T-helper 9 cell (primary cell): Measurements from ENCODE around the gene TBC1D17.

Source experiments
- DNase-seq: peaks from one replicate; pipeline ENCODE4 v3.0.0-alpha.2; 2020

Gene TBC1D17

DNA sequence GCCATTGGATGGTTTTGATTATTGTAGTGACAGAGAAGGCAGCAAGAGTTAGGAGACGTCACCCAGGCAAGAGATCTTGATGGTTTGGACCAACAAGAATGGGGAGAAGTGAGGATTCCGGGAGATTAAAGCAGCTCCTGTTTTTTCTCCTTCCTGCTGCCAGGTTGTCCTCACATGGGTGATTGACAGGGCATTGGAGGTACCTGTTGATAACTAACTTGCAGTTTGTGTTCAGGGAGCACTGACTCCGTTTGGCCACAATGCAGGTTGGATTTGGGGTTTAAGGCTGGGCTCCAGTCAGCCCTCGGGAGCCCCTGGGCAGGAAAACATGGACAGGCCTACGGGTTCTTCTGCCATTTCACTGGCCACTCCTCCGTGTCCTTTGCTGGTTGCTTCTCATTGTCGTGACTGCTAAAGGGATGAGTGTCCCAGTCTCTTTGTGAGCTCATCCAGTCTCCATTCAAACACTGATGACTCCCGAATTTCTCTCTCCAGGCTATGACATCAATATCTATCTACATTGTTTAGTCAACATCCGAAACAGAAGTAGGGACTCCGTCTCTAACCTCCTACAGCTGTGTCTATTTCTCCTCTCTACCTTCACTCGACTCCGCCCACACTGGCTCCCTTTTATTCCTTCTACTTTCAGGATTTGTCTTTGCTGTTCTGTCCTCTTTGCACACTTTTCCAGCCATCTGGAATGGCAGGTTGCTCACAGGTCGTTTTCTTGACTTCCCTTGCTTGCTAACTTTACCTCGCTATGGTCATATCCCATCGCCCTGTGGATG is 27.9 kb upstream of the TBC1D17 start:
- DNase-seq = no peak

DNA sequence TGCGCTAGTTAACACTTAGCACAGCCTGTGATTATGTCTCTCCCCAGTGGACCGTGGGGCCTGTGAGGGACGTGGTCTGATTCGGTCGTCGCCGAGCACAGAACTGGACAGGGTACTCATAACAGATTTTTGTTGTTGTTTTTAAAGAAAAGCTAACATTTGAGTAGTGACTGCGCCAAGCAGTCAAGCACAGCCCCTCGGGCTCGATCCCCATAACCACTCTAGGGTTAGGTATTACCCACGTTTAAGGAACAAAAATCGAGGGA is 27.3 kb upstream of the TBC1D17 start:
- DNase-seq = no peak

DNA sequence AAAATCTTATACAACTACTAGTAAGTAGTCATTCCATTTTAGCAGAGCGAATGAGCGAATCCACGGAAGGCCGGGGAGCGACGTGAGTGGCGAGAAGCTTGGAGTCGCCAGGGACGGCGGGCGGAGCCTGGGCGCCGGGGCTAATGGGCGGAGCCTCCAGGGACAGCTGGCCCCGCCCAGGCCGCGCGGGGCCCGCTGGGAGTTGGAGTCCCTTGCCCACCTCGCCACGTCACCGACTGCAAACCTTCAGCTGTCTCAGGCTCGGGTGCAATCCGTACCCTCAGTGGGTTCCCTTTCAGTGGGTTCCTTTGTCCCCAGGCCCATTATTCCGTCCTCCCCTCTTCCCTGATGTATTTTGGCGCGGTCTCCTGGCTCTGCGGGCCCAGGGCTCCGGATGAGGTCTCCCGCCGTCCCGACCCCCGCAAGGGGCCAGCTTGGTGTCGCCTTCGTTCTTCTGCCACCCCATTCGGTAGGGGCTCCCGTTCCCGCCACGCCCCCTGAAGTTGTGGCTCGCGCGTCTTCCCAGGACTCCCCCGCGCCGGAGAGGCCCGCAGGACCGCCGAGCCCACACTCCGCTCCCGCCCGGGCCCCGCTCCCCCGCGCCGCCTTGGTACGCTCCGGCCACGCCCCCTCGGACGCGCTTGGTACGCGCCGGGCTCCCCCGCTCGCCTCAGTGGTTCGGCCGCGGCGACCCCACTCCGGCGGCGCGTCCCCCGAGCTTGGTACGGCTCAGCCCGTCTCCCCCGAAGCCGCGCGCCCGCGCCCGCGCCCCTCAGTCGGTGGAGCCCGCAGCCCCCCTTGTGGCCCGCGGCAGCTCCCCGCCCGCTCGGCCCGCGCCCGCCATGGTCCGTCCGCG is 26.8 kb upstream of the TBC1D17 start, which contains the start of gene PTOV1:
TSS of gene PTOV1 (plus strand) at position 673 of the 856 bp plus-strand sequence.
- peak; percentile 87 for DNase-seq

DNA sequence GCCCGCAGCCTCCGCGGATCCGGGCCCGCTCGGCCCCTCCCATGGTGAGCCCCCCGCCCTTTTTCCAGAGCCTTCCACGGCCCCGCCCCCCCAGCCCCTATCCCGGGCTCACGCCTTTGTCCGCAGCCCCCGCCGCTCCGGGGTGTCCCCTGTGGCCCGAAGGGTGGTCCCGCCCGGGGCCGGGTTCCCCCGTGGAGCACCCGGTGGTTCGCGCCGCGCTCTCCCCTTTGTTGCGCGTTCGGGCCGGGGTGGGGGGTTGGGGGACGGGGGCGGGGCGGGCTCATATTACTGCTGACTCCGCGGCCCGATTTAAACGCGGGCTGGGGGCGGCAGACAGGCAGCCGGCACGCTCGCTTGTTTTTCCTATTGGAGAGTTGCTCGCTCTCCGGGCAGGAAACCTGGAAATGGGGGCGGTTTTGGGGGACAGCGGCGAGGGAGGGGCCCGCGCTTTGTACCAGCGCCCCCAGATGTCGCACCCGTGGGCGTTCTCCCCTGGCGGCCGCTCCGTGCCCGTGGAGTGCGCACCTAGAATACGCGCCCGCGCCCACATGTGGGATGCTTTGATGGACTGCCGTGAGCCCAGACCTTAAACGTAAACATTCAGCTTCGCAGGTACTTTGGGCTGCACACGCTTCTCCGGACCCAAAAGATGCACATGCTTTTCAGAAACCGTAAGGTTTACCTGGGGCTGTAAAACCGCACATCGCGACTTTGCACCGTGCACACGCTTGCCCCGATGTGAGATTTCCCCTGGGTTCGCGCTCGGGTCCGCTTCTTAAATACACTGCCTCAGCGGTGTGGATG is 25.8 kb upstream of the TBC1D17 start:
- DNase-seq = no peak

DNA sequence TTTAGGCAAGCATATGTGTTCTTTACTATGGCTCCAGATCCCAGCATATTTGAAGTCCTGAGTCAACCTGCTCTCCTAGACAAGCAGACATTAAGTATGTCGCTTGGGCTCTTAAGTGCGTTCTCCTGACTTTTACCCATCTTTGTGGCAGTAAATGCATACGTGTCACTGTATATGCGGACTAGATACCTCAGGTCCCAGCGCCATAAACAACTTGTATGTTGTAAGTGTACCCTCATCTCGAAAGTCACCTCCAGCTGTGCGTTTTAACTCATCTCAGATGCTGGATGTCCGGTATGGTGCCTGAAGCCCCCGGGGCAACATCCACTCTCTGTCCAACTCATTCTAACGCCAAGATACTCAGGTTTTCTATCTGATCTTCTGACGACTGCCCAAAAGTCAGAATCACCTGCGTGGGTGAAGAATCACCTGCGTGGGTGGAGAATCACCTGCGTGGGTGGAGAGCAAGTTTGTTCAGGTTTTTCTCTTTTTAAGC is 24.8 kb upstream of the TBC1D17 start:
- no peak for DNase-seq

DNA sequence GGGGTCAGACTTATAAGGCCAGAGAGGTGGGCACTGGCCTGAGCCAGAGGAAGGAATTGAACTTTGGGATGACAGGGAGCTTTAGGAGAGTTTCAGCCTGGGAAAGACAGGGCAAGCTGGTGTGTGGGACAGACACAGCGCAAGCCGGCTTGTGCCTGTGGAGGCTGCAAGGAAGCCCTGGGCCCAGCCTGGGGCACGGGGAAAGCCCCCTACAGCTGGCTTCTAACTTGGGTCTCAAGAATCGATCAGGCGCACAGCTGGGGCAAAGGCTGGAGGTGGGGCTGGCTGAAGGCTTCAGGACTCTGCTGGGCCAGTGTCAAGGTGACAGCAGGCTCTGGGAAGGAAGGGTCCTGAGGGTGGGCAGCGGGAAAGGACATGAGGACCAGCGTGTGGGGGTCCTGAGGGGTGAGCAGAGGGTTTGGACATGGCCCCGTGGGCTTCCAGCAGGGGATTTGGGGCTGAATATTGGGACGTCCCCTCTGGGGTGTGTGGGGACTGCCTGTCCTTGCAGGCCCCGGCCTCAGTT is 23.6 kb upstream of the TBC1D17 start:
- no peak for DNase-seq

DNA sequence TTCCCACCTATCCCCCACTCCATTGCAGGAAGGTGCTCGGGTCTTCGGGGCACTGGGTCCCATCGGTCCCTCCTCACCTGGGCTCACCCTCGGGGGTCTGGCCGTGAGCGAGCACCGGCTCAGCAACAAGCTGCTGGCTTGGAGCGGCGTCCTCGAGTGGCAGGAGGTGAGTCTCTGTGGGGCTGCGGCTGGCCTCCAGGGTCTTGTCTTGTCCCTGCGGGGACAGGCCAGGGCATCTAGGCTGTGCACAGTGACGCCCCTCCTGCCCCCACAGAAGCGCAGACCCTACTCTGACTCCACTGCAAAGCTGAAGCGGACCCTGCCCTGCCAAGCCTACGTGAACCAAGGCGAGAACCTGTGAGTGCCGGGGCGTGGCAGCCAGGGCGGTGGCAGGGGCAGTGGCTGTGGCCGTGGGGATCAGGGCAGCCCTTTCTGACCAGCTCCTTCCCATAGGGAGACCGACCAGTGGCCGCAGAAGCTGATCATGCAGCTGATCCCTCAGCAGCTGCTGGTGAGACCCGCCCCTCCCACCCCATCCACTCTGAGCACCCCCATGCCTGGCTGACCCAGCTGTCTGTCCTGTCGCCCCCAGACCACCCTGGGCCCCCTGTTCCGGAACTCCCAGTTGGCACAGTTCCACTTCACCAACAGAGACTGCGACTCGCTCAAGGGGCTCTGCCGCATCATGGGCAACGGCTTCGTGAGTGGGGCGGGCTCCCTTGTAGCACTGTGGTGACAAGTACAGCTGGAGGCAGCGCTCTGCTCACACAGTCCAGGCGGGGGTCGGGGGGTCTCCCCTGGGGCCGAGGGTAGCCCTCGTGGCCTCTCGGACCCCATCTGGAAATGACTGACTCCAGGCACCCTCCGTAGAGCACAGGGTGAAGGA is 22.9 kb upstream of the TBC1D17 start:
- DNase-seq = no peak

DNA sequence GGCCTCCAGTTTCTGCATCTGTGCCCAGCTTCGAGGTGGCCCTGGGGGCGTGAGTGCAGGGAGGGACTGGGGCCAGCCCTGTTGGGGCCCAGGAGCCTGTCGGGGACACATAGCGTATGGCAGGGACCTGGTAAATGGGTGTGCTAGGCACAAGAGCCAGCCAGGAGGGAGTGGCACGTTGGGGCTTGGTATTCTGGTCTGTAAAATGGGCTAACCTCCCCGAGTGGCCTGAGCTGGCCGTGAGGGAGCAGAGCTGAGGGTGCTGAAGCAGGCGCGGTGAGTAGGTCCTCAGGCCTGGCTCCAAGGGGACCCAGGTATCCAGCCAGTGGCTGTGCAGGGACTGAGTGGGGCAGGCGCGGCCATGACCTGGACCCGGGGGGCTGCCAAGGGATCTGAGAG is 22.2 kb upstream of the TBC1D17 start:
- no peak for DNase-seq

DNA sequence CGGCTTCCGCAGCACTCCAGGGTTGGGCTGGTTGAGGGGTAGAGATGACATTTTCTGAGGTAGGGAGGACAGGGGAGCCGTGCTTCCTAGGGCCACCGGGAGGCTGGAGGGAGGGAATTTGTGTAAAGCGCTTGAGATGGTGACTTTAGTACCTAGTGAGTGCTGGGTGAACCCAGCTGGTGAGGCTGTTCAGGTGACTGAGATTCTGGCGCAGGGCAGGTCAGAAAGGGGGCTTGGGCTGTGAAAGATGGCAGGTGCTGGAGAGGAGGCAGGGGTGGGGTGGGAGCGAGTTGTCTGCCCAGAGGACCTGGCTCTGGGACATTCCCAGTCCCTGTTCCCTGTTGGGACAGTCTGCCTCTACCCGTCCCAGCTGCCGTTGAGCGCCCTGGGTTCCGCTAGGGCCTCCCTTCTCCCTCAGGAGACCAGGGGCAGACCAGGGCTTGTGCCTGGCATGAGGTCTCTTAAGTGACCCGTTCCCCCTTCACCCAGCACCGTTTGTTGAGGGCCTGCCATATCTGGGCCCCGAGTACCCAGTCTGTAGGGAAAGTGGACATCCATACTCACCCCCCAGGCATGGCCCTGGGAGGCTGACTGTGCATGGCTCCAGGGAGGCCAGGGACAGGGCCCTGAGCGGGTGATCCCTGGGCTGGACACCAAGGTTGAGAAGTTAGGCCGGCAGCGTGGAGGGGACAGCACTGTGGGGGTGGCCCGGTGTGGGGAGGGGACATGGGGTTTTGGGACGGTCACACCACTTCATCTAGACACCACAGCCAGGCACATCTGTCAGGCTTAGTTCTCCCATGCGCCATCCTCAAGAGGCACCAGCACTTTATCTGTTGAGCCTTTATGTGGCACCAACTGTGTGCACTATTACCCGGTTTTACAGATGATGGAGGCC is 21.6 kb upstream of the TBC1D17 start:
- no peak for DNase-seq

DNA sequence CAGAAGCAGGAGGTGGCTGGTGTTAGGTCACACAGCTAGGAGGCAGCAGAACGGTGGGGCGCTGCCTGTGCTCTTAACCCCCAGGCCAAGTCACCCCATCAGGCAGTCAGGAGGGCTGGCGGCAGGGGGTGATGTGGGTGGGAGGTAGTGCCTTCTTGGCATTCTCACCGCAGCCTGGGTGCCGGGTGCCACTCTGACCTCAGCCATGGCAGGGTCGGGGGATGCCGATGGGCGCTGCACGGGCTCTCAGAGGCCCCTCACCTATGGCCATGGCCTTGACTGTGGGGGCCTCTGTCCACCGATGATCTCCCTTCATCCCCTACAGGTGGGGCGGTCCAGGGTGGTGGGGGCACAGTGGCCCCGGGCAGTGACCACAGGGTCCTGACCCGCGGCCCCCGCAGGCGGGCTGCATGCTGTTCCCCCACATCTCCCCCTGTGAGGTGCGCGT is 20.9 kb upstream of the TBC1D17 start:
- DNase-seq = no peak

DNA sequence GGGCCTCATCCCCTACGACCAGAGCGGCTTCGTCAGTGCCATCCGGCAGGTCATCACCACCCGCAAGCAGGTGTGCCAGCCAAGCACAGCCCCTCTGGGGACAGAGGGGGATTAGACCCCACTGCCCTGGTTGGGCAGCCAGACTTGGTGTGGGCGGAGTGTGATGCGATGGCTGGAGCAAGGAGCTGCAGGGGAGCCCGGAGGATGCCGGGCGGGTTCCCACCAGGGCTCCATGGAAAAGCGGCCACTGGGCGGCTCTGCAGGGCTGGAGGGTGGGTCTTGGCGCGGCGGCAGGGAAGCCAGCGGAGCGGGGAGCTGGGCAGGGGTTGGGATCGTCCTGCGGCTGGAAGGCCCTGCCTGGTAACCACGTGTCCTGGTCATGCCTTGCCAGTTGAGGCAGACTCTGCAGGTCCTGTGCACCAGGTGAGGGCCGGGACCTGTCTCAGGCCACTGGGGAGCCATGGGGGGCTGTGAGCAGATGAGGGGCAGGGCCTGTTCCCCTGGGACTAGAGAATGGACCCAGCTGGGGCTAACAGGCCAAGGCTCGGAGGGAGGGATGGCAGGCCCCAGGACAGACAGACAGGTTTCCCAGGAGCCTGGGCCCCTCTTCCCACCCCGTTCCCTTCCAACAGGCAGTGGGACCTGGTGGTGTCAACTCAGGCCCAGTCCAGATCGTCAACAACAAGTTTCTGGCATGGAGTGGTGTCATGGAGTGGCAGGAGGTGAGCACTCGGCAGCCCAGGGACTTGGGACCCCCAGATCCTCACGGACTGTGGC is 20.3 kb upstream of the TBC1D17 start:
- DNase-seq = no peak

DNA sequence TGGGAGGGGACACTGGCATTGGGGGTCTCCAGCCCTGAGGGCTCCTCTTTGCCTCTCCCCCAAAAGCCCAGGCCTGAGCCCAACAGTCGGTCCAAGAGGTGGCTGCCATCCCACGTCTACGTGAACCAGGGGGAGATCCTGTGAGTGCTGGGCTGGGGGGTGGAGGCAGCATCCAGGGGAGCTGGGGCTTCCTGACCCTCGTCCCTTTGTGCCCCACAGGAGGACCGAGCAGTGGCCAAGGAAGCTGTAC is 19.7 kb upstream of the TBC1D17 start:
- no peak for DNase-seq

DNA sequence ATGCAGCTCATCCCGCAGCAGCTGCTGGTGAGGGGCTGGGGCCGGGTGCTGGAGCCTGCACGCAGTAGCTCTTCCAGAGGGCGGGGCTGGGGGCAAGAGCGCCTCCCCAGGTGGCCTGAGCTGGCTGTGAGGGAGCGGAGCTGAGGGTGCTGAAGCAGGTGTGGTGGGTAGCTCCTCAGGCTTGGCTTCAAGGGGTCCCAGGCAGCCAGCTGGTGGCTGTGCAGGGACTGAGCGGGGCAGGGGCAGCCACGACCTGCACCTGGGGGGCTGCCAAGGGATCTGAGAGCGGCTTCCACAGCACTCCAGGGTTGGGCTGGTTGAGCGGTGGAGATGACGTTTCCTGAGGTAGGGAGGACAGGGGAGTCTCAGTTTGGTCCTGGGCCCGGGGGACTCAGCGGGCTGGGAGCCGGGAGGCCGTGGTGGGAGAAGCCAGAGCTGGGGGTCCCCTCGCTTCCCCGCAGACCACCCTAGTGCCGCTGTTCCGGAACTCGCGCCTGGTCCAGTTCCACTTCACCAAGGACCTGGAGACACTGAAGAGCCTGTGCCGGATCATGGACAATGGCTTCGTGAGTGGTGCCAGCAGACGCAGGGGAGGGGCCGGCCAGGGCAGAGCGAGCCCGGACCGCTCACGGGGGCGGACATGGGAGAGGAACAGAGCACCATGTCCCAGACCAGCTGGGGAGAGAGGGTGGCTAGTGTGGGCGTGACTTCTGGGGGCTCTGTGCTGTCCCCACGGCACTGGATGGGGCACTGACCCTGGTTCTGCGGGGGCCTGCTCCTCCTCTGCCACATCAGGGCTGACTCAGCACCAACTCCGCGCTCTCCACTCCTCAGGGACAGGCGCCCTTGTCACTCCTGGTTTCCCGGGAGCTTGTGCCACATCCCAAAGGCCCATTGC is 19.2 kb upstream of the TBC1D17 start:
- no peak for DNase-seq

DNA sequence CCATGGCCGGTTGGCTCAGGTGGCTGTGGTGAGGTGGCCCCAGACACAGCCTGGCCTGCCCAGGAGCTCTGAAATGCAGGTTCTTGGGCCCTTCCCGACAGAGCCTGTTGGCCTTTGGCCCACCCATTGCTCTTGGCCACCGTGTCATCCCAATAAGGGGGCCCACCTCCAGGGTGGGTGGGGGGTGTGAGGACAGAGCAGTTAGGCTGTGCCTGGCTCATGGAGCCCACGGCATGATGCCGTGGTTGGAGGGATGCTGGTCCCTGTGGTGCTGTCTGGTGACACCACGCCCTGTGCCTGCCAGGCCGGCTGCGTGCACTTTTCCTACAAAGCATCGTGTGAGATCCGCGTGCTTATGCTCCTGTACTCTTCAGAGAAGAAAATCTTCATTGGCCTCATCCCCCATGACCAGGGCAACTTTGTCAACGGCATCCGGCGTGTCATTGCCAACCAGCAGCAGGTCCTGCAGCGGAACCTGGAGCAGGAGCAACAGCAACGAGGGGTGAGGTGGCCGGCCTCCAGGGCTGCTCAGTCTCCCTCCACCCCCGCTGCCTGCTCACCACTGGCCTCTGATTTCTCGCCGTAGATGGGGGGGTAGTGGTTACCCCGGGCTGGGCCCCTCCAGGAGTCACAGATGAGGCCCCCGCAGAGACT is 17.7 kb upstream of the TBC1D17 start:
- no peak for DNase-seq

DNA sequence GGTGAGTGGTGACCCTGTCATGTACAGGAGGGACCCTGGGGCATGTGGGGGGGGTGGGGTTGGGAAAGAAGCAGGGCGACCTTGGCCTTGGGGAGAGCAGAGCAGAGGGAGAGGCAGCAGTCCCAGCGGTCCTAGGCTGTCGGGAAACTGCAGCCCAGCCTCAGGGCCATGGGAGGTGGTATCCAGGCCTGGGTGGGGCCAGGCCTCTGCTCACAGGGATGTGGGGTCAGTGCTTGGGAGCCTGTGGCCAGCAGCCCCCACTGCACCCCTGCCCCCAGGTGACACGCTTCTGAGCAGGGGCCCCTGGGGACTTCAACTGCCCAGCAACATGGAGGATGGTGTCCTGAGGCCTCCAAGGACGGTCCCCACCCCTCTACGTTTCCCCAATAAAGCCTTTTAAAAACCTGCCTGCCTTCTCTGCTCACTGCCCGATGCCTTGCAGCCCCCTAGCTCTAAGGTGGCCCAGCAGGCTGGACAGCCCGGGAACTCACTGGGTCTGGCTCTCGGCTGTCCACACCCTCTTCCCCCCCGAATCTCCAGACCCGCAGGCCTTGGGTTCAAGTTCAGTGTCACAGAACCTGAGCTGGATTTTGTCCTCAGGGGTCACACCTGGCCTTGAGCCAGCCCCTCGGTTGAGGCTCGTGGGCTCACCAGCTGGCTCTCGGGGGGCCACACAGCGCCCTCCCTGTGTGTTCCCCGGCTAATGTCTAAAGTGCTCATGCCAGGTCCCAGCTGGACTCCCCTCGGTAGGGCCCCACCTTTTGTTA is 17.0 kb upstream of the TBC1D17 start:
- DNase-seq = no peak

DNA sequence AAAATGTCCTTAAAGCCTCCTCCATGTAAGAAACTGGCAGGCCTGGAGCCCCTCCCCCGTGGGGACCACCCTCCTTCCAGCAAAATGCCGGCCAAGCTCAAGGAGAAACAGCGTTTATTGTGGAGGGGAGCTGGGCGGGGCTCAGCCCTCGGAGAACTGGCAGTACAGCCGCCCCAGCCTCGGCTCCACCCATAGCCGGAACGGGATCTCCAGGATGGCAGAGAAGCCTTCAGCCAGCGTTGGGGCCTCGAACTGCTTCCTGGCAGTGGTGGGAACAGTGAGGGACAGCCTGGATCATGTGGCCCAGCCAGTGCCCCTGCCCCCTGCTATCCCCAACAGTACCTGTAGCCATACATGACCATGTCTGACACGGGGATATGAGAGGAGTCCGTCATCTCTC is 16.4 kb upstream of the TBC1D17 start:
- no peak for DNase-seq

DNA sequence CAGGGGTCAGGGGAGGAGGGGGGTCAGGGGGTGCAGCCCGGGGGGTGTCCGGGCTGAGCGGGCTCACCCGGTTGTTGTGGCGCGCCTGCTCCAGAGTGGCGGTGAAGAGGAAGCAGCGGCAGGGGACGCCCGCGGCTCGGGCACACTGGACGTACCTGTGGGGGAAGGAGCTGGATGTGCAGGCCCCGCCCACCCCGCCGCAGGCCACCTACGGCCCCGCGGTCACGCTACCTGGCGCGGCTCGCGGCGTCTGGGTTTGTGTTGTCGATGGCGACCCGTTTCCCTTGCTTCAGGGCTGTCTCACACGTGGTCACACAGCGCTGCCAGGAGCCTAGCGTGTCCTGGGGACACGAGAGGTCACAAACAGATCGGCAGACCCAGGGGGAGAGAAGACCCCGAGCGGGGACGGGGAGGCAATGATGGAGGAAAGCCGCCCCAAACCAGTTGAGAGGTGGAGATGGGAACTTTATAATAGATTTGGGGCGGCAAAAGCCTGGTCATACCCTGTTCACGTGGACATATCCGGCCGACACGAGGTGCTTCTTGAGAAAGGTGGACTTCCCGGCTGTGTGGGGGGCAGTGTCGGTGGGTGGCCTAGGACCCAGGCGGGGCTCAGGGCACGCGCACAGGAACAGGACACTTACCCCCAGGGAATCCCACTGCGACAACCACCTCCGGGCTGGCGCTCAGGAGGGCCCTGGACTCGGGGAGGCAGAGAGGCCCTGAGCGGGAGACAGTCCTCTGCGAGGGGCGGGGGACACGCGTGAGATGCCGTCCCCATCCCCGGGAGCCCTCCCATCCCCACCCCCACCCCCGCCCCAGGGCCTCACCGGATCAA is 15.7 kb upstream of the TBC1D17 start:
- DNase-seq = no peak
